IPS-15b (cell line): Measurements from ENCODE around the gene DHRSX.
"Not testable (repeated sequence)": the region's sequence is repeated elsewhere in the genome, so short reads cannot be mapped to it uniquely, and the experiment has no call there.

Experiments used
- H3K27me3 ChIP-seq: one replicate; pipeline ENCODE4 v1.6.1; 2013; ENCODE audit warnings: low read length; ENCODE audit not compliant: control insufficient read depth, insufficient read depth
- H3K36me3 ChIP-seq: one replicate; pipeline ENCODE4 v1.6.1; 2013; ENCODE audit warnings: low read length; ENCODE audit not compliant: control insufficient read depth, insufficient read depth
- H3K4me1 ChIP-seq: one replicate; pipeline ENCODE4 v1.6.1; 2013; ENCODE audit warnings: mild to moderate bottlenecking, low read length; ENCODE audit not compliant: control insufficient read depth, insufficient read depth
- H3K4me3 ChIP-seq: one replicate; pipeline ENCODE4 v1.5.1; 2013; ENCODE audit warnings: low read depth, low read length
- H3K9ac ChIP-seq: one replicate; pipeline ENCODE4 v1.6.1; 2013; ENCODE audit warnings: low read depth, mild to moderate bottlenecking, low read length
- H3K9me3 ChIP-seq: one replicate; pipeline ENCODE4 v1.6.1; 2013; ENCODE audit warnings: mild to moderate bottlenecking, low read length; ENCODE audit not compliant: control insufficient read depth, insufficient read depth

Gene DHRSX

GRCh38 chrX:2466876-2467656 is 33.7 kb downstream of the DHRSX start:
- H3K27me3 ChIP-seq = no peaks in the 10 kb centered on the region
- no peaks in the 10 kb centered on the region for H3K36me3 ChIP-seq
- no peak overlapping the region for H3K4me3 ChIP-seq
- H3K4me1 ChIP-seq = peaks cover 3% of the 10 kb centered on the region
- H3K9ac ChIP-seq = no peak overlapping the region
- H3K9me3 ChIP-seq = peaks cover 10% of the 10 kb centered on the region

- no peak overlapping the region for H3K4me3 ChIP-seq
- peaks cover 8% of the 10 kb centered on the region for H3K9me3 ChIP-seq
- no peaks in the 10 kb centered on the region for H3K27me3 ChIP-seq
- H3K4me1 ChIP-seq = peaks cover 3% of the 10 kb centered on the region
- no peak overlapping the region for H3K9ac ChIP-seq
- H3K36me3 ChIP-seq = no peaks in the 10 kb centered on the region
Observed at GRCh38 chrX:2464677-2465166, 36.1 kb downstream of the DHRSX start.

- peaks cover 7% of the 10 kb centered on the region for H3K9me3 ChIP-seq
- H3K4me1 ChIP-seq = peaks cover 3% of the 10 kb centered on the region
- H3K27me3 ChIP-seq = no peaks in the 10 kb centered on the region
- no peak overlapping the region for H3K9ac ChIP-seq
- H3K4me3 ChIP-seq = no peak overlapping the region
- H3K36me3 ChIP-seq = no peaks in the 10 kb centered on the region
Observed at GRCh38 chrX:2463973-2464676, 36.7 kb downstream of the DHRSX start.

- H3K4me3 ChIP-seq, H3K27me3 ChIP-seq, H3K36me3 ChIP-seq, H3K4me1 ChIP-seq, H3K9me3 ChIP-seq, H3K9ac ChIP-seq: not testable (repeated sequence)
Observed at GRCh38 chrX:2463481-2463880, 37.3 kb downstream of the DHRSX start.

- Histone ChIP-seq H3K4me3 (no peak overlapping the region), H3K9me3 (peaks cover 7% of the 10 kb centered on the region), H3K27me3 (no peaks in the 10 kb centered on the region), H3K36me3 (no peaks in the 10 kb centered on the region), H3K4me1 (peaks cover 3% of the 10 kb centered on the region), H3K9ac (no peak overlapping the region)
Observed at GRCh38 chrX:2462780-2463179, 38.0 kb downstream of the DHRSX start.

GRCh38 chrX:2462074-2462473 is 38.7 kb downstream of the DHRSX start:
- no peak overlapping the region for H3K9ac ChIP-seq
- no peaks in the 10 kb centered on the region for H3K27me3 ChIP-seq
- peaks cover 7% of the 10 kb centered on the region for H3K9me3 ChIP-seq
- peaks cover 3% of the 10 kb centered on the region for H3K4me1 ChIP-seq
- H3K36me3 ChIP-seq = no peaks in the 10 kb centered on the region
- H3K4me3 ChIP-seq = no peak overlapping the region

- H3K4me1 ChIP-seq = peaks cover 3% of the 10 kb centered on the region
- H3K36me3 ChIP-seq = no peaks in the 10 kb centered on the region
- H3K27me3 ChIP-seq = no peaks in the 10 kb centered on the region
- no peak overlapping the region for H3K4me3 ChIP-seq
- H3K9me3 ChIP-seq = peaks cover 7% of the 10 kb centered on the region
- H3K9ac ChIP-seq = no peak overlapping the region
Observed at GRCh38 chrX:2461711-2462016, 39.1 kb downstream of the DHRSX start.

GRCh38 chrX:2460821-2461710 is 39.7 kb downstream of the DHRSX start:
- H3K4me3 ChIP-seq, H3K27me3 ChIP-seq, H3K9ac ChIP-seq, H3K4me1 ChIP-seq, H3K36me3 ChIP-seq, H3K9me3 ChIP-seq: not testable (repeated sequence)

GRCh38 chrX:2460048-2460447 is 40.7 kb downstream of the DHRSX start:
- not testable (repeated sequence) for H3K4me3 ChIP-seq, H3K4me1 ChIP-seq, H3K27me3 ChIP-seq, H3K9me3 ChIP-seq, H3K9ac ChIP-seq, H3K36me3 ChIP-seq

GRCh38 chrX:2458309-2458708 is 42.5 kb downstream of the DHRSX start:
- H3K36me3 ChIP-seq = no peaks in the 10 kb centered on the region
- no peak overlapping the region for H3K4me3 ChIP-seq
- no peaks in the 10 kb centered on the region for H3K27me3 ChIP-seq
- H3K9me3 ChIP-seq = no peaks in the 10 kb centered on the region
- H3K9ac ChIP-seq = no peak overlapping the region
- H3K4me1 ChIP-seq = peaks cover 3% of the 10 kb centered on the region

- H3K9ac ChIP-seq = no peak overlapping the region
Observed at GRCh38 chrX:2457289-2458133, 43.3 kb downstream of the DHRSX start.

More at GRCh38 chrX:2457289-2458133, 43.3 kb downstream of the DHRSX start:
- Histone ChIP-seq H3K36me3 (no peaks in the 10 kb centered on the region), H3K4me1 (peaks cover 2% of the 10 kb centered on the region), H3K9me3 (no peaks in the 10 kb centered on the region), H3K4me3 (no peak overlapping the region), H3K27me3 (no peaks in the 10 kb centered on the region)
